Measurements from ENCODE around the gene PKLR. TPM values are rescaled to one million over a fixed set of nuclear protein-coding genes. Genes with fewer than 3 reads are reported as not detected.

Gene PKLR
- total RNA-seq, 1 donor from 2014 or later, result 0.11 TPM

GRCh38 chr1:155255243-155256007 is 45.8 kb downstream of the PKLR start, which contains the start of gene ENTREP3:
ENTREP3 (minus strand) TSS chr1:155255483; CDS start chr1:155254877, 606 bp downstream.
- Mint-ChIP-seq H3K36me3 (peaks cover 18% of the 10 kb centered on the region), H3K4me3 (peak within 1 kb of the TSS; percentile 75), H3K4me1 (peaks cover 30% of the 10 kb centered on the region), H3K9me3 (no peaks in the 10 kb centered on the region), H3K27me3 (ENCODE audit: low read depth) (no peaks in the 10 kb centered on the region), H3K27ac (peak within 1 kb of the TSS; percentile 93)
- peak; percentile 81 to 93 for DNase-seq (ENCODE audit: low spot score in 2 of 2, unreplicated experiment in 2 of 2)
- peak; percentile 16 for TF ChIP-seq CTCF (IDR thresholded peaks at IDR 0.05; ENCODE audit: unreplicated experiment)

DNA sequence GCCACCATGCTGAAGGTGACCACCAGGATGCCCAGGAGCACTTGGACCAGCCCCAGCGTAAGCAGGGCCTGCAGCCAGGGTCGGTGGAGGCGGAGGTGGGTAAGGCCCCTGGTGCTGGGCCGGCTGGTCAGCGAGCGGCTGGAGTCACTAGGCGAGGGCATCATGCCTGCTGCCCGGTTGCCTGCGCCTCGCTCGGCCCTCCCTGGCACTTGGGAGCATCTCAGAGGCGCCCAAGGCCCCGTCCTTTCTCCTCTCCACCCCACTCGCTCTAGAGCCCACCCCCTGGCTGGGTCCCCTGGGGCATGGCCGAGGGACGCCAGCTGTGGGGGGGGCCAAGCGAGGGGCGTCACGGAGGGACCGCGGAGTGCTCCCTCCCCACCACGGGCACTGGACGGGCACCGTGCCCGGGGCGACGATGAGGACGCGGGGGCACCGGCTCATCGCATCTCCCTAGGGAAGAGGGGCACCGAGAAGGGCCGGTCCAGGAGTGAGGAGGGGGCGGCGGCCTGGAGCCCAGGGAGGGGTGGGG is 46.5 kb downstream of the PKLR start:
- no peak for TF ChIP-seq CTCF (IDR thresholded peaks at IDR 0.05; ENCODE audit: unreplicated experiment)
- Mint-ChIP-seq H3K27me3 (ENCODE audit: low read depth) (no peaks in the 10 kb centered on the region), H3K4me3 (peak overlapping the region; percentile 75), H3K27ac (peak overlapping the region; percentile 76), H3K4me1 (peaks cover 30% of the 10 kb centered on the region), H3K9me3 (no peaks in the 10 kb centered on the region), H3K36me3 (peaks cover 14% of the 10 kb centered on the region)
- DNase-seq (ENCODE audit: low spot score in 2 of 2, unreplicated experiment in 2 of 2), result no peak

GRCh38 chr1:155254228-155254713 is 47.0 kb downstream of the PKLR start:
- TF ChIP-seq CTCF (IDR thresholded peaks at IDR 0.05; ENCODE audit: unreplicated experiment), result no peak
- Mint-ChIP-seq H3K27ac (peak overlapping the region; percentile 76), H3K4me3 (peak overlapping the region; percentile 75), H3K4me1 (peaks cover 30% of the 10 kb centered on the region), H3K9me3 (no peaks in the 10 kb centered on the region), H3K27me3 (ENCODE audit: low read depth) (no peaks in the 10 kb centered on the region), H3K36me3 (peaks cover 14% of the 10 kb centered on the region)
- DNase-seq (ENCODE audit: low spot score in 2 of 2, unreplicated experiment in 2 of 2), result no peak

GRCh38 chr1:155253797-155254196 is 47.4 kb downstream of the PKLR start:
- no peak for DNase-seq (ENCODE audit: low spot score in 2 of 2, unreplicated experiment in 2 of 2)
- Mint-ChIP-seq H3K4me3 (peak overlapping the region; percentile 75), H3K36me3 (peaks cover 14% of the 10 kb centered on the region), H3K4me1 (peaks cover 30% of the 10 kb centered on the region), H3K9me3 (no peaks in the 10 kb centered on the region), H3K27ac (peak overlapping the region; percentile 76), H3K27me3 (ENCODE audit: low read depth) (no peaks in the 10 kb centered on the region)
- no peak for TF ChIP-seq CTCF (IDR thresholded peaks at IDR 0.05; ENCODE audit: unreplicated experiment)

DNA sequence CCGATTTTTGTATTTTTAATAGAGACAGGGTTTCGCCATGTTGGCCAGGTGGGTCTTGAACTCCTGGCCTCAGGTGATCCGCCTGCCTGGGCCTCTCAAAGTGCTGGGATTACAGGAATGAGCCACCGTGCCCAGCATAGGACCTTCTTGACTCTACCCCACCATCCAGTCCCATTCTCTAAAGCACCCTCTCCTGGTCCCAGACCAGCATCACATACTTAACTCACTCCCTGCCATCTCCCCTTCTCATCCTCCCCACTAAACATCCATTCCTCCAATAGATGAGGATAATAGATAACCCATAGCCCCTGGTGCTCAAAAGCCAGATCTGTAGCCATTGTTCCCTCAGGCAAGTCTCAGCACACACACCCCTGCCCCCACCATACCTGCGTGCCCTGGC is 48.0 kb downstream of the PKLR start:
- Mint-ChIP-seq H3K9me3 (no peaks in the 10 kb centered on the region), H3K27me3 (ENCODE audit: low read depth) (no peaks in the 10 kb centered on the region), H3K4me3 (peak overlapping the region; percentile 75), H3K27ac (peak overlapping the region; percentile 76), H3K4me1 (peaks cover 30% of the 10 kb centered on the region), H3K36me3 (peaks cover 16% of the 10 kb centered on the region)
- DNase-seq (ENCODE audit: low spot score in 2 of 2, unreplicated experiment in 2 of 2), result no peak
- TF ChIP-seq CTCF (IDR thresholded peaks at IDR 0.05; ENCODE audit: unreplicated experiment), result no peak
